Measurements from ENCODE around the gene SLC16A4.
A peak's percentile ranks its signal among the peaks of the same experiment; 100 is the strongest.
"Not testable (repeated sequence)": the region's sequence is repeated elsewhere in the genome, so short reads cannot be mapped to it uniquely, and the experiment has no call there.

Gene SLC16A4

DNA sequence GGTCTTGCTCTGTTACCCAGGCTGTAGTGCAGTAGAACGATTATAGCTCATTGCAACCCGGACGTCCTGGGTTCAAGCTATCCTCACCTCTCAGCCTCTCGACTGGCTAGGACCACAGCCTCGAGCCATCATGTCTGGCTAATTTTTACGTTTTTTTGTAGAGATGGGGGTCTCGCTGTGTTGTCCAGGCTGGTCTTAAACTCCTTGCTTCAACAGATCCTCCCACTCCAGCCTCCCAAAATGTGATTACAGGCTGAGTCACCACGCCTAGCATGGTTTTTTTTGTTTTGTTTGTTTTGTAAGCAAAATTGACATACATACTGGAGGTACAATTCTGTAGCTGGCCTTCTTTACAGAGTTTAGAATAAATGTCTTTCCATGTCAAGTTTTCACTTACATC, 17.7 kb upstream of the SLC16A4 start:
- DNase-seq (ENCODE audit: low read depth), result no peak
- TF ChIP-seq, protein P1, sequence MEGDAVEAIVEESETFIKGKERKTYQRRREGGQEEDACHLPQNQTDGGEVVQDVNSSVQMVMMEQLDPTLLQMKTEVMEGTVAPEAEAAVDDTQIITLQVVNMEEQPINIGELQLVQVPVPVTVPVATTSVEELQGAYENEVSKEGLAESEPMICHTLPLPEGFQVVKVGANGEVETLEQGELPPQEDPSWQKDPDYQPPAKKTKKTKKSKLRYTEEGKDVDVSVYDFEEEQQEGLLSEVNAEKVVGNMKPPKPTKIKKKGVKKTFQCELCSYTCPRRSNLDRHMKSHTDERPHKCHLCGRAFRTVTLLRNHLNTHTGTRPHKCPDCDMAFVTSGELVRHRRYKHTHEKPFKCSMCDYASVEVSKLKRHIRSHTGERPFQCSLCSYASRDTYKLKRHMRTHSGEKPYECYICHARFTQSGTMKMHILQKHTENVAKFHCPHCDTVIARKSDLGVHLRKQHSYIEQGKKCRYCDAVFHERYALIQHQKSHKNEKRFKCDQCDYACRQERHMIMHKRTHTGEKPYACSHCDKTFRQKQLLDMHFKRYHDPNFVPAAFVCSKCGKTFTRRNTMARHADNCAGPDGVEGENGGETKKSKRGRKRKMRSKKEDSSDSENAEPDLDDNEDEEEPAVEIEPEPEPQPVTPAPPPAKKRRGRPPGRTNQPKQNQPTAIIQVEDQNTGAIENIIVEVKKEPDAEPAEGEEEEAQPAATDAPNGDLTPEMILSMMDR (IDR thresholded peaks at IDR 0.05; ENCODE audit: low read length, missing control alignments), result no peak
- H3K4me3 ChIP-seq (replicated peaks; ENCODE audit: low read depth, low read length), result no peak overlapping the region

DNA sequence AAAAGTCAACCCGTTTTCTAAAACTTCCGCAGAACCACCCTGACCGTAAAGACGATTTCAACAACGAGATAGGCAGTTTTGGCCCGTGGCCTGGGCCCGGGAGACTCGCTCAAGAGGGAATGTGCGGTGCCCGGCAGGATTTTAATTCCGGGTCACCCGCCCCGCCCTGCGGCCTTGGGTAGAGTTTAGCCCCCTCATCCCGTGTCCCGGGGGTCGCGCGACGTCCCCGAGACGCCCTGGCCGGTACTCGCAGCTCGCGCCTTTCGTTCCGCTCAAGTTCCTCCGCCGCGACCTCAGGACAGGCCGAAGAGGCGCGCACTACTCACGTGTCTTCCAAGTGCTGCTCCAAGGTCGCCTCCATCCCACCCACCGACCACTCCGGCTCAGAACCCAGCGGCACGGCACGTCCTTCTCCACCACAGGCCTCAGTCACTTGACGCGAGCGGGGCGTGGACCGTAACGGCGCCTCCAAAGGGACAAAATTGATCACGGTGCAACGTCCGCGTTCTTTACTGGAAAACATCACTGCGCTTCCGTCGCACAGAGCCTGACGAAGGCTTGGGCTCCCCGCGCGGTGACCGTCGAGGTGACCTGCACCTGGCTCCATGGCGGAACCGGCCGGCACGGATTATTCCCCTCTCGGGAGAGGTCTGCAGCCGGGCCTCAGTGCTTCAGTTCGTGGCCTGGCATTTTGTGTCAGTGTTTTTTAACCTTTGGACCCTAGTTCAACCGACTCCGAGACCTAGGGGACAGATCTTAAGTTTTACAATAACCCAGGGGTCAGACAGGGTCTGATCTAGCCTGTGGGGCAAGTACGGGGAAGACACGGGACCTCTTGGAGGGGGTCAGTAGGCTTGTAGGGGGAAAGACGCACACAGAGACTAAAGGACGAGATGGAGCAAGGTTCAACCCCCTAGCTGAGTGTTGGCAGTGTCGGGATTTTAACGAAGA, 16.7 kb upstream of the SLC16A4 start, which contains the start of gene LAMTOR5:
Gene LAMTOR5 (minus strand): TSS at position 435 of the 951 bp plus-strand sequence. CDS start 74 bp downstream, at position 361.
- peak; percentile 93 for DNase-seq (ENCODE audit: low read depth)
- TF ChIP-seq, protein P1 (IDR thresholded peaks at IDR 0.05; ENCODE audit: low read length, missing control alignments), result no peak

DNA sequence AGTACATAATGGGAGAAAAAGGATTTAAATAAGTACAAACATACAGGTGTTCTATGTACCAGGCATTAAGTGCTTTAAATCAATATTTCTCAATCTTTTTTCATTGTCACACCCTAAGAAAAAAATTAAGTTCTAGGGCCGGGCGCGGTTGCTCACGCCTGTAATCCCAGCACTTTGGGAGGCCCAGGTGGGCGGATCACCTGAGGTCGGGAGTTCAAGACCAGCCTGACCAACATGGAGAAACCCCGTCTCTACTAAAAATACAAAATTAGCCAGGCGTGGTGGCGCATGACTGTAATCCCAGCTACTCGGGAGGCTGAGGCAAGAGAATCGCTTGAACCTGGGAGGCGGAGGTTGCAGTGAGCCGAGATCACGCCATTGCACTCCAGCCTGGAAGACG, 15.6 kb upstream of the SLC16A4 start:
- not testable (repeated sequence) for DNase-seq (ENCODE audit: low read depth)

More for the DNA sequence above, 16.7 kb upstream of the SLC16A4 start, which contains the start of gene LAMTOR5:
- H3K4me3 ChIP-seq (replicated peaks; ENCODE audit: low read depth, low read length), result peak within 1 kb of the TSS; percentile 94

DNA sequence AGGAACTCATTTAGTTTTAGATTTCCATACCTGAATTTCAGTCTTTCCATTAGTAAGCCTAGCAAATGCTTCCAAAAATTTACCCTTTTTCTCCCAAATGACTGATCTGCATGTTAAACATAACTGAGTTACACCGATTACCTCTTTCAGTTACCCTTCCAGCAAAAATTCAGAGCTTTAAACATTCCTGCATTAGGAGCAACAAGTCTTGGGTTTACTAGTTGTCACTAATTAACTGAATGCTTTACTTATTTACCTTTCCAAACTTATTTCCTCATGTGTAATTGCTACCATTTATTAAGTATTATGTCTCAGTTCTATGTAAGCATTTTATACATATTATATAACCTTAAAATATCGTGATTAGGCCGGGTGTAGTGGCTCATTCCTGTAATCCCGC, 13.6 kb upstream of the SLC16A4 start:
- TF ChIP-seq, protein P1 (IDR thresholded peaks at IDR 0.05; ENCODE audit: low read length, missing control alignments), result no peak
- no peak overlapping the region for H3K4me3 ChIP-seq (replicated peaks; ENCODE audit: low read depth, low read length)

More for the DNA sequence above, 15.6 kb upstream of the SLC16A4 start:
- peak overlapping the region; percentile 94 for H3K4me3 ChIP-seq (replicated peaks; ENCODE audit: low read depth, low read length)

DNA sequence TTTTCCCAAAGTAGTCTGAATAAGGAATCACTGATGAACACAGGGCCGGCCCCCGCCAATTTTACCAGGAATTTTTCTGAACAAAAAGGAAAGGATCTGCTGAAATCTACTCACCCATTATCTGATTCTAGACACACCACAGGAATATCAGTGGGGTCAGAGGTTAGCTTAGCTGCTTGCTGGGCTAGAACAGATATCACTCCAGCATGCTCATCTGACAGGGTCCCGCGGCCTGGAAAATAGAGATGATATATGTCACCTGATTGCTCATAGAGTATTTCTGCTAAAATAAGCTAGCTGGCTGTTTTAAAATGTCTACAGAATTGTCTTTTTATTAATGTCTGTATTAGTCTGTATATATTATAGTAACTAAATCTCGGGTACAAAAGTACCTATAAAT, 13.0 kb upstream of the SLC16A4 start:
- H3K4me3 ChIP-seq (replicated peaks; ENCODE audit: low read depth, low read length), result no peak overlapping the region
- TF ChIP-seq, protein P1 (IDR thresholded peaks at IDR 0.05; ENCODE audit: low read length, missing control alignments), result no peak
- DNase-seq (ENCODE audit: low read depth), result no peak

More for the DNA sequence above, 13.6 kb upstream of the SLC16A4 start:
- DNase-seq (ENCODE audit: low read depth), result no peak

DNA sequence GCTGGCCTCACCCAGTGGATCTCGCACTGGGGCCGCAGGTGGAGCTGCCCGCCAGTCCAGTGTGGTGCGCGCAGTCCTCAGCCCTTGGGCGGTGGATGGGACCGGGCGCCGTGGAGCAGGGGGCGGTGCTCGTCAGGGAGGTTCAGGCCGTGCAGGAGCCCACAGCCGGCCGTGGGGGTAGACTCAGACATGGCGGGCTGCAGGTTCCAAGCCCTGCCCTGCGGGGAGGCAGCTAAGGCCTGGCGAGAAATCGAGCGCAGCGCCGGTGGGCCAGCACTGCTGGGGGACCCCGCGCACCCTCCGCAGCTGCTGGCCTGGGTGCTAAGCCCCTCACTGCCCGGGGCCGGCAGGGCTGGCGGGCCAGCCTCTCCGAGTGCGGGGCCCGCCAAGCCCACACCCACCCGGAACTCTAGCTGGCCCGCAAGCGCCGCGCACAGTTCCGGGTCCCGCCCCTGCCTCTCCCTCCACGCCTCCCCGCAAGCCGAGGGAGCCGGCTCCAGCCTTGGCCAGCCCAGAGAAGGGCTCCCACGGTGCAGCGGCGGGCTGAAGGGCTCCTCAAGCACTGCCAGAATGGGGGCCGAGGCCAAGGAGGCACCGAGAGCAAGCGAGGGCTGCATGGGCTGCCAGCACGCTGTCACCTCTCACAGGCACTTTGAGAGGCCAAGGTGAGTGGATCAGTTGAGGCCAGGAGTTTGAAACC, 5.6 kb upstream of the SLC16A4 start:
- not testable (repeated sequence) for DNase-seq (ENCODE audit: low read depth); H3K4me3 ChIP-seq (replicated peaks; ENCODE audit: low read depth, low read length)

DNA sequence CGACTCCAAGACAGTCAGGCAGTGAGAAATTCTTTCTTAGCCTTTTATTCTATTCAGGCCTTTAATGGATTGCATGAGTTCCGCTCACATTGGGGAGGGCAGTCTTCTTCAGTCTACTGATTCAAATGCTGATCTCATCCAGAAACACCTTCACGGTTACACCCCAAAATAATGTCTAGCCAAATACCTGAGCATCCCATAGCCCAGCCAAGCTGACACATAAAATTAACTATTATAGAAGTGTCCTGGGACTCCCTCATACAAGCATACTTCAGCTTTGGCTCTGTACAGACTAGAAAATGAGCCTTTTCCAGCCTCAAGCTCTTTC, 3.6 kb upstream of the SLC16A4 start:
- DNase-seq (ENCODE audit: low read depth), result no peak
- TF ChIP-seq, protein P1 (IDR thresholded peaks at IDR 0.05; ENCODE audit: low read length, missing control alignments), result no peak
- H3K4me3 ChIP-seq (replicated peaks; ENCODE audit: low read depth, low read length), result no peak overlapping the region

Data from fibroblast of pulmonary artery (primary cell).